Liver (tissue), 3 donors: ENCODE measurements around the gene GLOD5.

Source experiments
- ATF3 ChIP-seq: IDR thresholded peaks from 2 replicates; pipeline ENCODE4 v1.6.1; 2016; ENCODE audit warnings: antibody characterized with exemption
- CTCF ChIP-seq: fragments of 150-350 bp; IDR thresholded peaks from 2 replicates; pipeline ENCODE4 v1.5.1; 2017; ENCODE audit warnings: improper control_type of control experiment, low read depth, low read length; ENCODE audit not compliant: missing input control
- EGR1 ChIP-seq, 2 donors: IDR thresholded peaks; 2 replicates each; pipeline ENCODE4 v1.6.1; 2016 to 2018; ENCODE audit warnings: antibody characterized with exemption in 2 of 2, low read depth in 2 of 2
- GABPA ChIP-seq, 2 donors: IDR thresholded peaks in 1 of 2; conservative IDR thresholded peaks in 1 of 2; 2 replicates each; pipeline ENCODE4 v1.6.1; 2016; ENCODE audit warnings: antibody characterized with exemption in 2 of 2, mild to moderate bottlenecking in 1 of 2, moderate library complexity in 1 of 2
- HNF4A ChIP-seq, 2 donors: conservative IDR thresholded peaks; 2 replicates each; pipeline ENCODE4 v1.6.1; 2016; ENCODE audit warnings: antibody characterized with exemption in 2 of 2, mild to moderate bottlenecking in 2 of 2
- JUND ChIP-seq, 2 donors: IDR thresholded peaks; 2 replicates each; pipeline ENCODE4 v1.6.1; 2016; ENCODE audit warnings: antibody characterized with exemption in 2 of 2
- MAX ChIP-seq: IDR thresholded peaks from 2 replicates; pipeline ENCODE4 v1.6.1; 2016; ENCODE audit warnings: antibody characterized with exemption
- NR2F2 ChIP-seq: IDR thresholded peaks from 2 replicates; pipeline ENCODE4 v1.6.1; 2016; ENCODE audit warnings: antibody characterized with exemption
- RAD21 ChIP-seq, 2 donors: IDR thresholded peaks; 2 replicates each; pipeline ENCODE4 v1.6.1; 2016; ENCODE audit warnings: antibody characterized with exemption in 2 of 2, mild to moderate bottlenecking in 2 of 2
- REST ChIP-seq: IDR thresholded peaks from 2 replicates; pipeline ENCODE4 v1.6.1; 2016; ENCODE audit warnings: antibody characterized with exemption, mild to moderate bottlenecking
- RXRA ChIP-seq, 2 donors: IDR thresholded peaks; 2 replicates each; pipeline ENCODE4 v1.6.1; 2017 to 2018; ENCODE audit warnings: antibody characterized with exemption in 2 of 2, mild to moderate bottlenecking in 1 of 2
- SP1 ChIP-seq: IDR thresholded peaks from 2 replicates; pipeline ENCODE4 v1.6.1; 2018; ENCODE audit warnings: antibody characterized with exemption, mild to moderate bottlenecking
- TAF1 ChIP-seq: conservative IDR thresholded peaks from 2 replicates; pipeline ENCODE4 v1.6.1; 2016; ENCODE audit warnings: antibody characterized with exemption, mild to moderate bottlenecking
- YY1 ChIP-seq: IDR thresholded peaks from 2 replicates; pipeline ENCODE4 v1.6.1; 2016; ENCODE audit warnings: antibody characterized with exemption, mild to moderate bottlenecking
- donor health status: healthy.
- donor health status: healthy.

- TF ChIP-seq RAD21 (IDR thresholded peaks at IDR 0.05) (no peak), CTCF (no peak), TAF1 (no peak), MAX (no peak), JUND (IDR thresholded peaks at IDR 0.05) (no peak), HNF4A (conservative IDR thresholded peaks at IDR 0.05) (no peak), REST (no peak), NR2F2 (no peak), YY1 (no peak), SP1 (no peak), GABPA (IDR thresholded peaks at IDR 0.05 in 1 of 2, conservative IDR thresholded peaks at IDR 0.05 in 1 of 2) (no peak), RXRA (IDR thresholded peaks at IDR 0.05) (no peak), ATF3 (no peak), EGR1 (IDR thresholded peaks at IDR 0.05; ENCODE audit: low read depth in 2 of 2) (no peak)
These were observed 32.9 kb upstream of the GLOD5 start for GRCh38 chrX:48728653-48729052.
